MM.1S (cell line): ENCODE results near the gene DENND2A.

ENCODE experiments used
- CTCF ChIP-seq: fragments of 300-600 bp; sonication (generic); IDR thresholded peaks from 2 replicates; pipeline ENCODE4 v1.5.1; 2016; ENCODE audit warnings: antibody characterized with exemption, low read length, mixed read lengths
- EZH2 ChIP-seq: fragments of 300-600 bp; sonication (generic); optimal IDR thresholded peaks from 2 replicates; pipeline ENCODE3; 2017; ENCODE audit warnings: low read depth, mild to moderate bottlenecking, antibody characterized with exemption, low read length, mixed read lengths
- EZH2phosphoT487 ChIP-seq: fragments of 300-600 bp; sonication (generic); IDR thresholded peaks from 2 replicates; pipeline ENCODE4 v1.6.1; 2018; ENCODE audit warnings: antibody characterized with exemption, low read length

GRCh38 chr7:140485500-140486265, 154.9 kb downstream of the DENND2A start:
- TF ChIP-seq CTCF (no peak), EZH2 (no peak), EZH2phosphoT487 (no peak)
